ENCODE data around the gene RALBP1.

Gene RALBP1

DNA sequence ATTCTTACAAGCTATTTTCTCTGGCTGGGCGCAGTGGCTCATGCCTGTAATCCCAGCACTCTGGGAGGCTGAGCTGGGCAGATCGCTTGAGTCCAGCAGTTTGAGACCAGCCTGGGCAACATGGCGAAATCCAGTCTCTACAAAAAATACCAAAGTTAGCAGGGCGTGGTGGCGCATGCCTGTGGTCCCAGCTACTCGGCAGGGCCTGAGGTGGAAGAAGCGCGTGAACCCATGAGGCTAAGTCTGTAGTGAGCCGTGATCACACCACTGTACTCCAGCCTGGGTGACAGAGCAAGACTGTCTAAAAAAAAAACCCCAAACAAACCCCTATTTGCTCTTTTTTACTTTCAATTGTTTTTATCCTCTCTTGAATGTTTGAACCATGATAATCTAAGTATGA, 102.0 kb downstream of the RALBP1 start:
- TF ChIP-seq, protein P1, sequence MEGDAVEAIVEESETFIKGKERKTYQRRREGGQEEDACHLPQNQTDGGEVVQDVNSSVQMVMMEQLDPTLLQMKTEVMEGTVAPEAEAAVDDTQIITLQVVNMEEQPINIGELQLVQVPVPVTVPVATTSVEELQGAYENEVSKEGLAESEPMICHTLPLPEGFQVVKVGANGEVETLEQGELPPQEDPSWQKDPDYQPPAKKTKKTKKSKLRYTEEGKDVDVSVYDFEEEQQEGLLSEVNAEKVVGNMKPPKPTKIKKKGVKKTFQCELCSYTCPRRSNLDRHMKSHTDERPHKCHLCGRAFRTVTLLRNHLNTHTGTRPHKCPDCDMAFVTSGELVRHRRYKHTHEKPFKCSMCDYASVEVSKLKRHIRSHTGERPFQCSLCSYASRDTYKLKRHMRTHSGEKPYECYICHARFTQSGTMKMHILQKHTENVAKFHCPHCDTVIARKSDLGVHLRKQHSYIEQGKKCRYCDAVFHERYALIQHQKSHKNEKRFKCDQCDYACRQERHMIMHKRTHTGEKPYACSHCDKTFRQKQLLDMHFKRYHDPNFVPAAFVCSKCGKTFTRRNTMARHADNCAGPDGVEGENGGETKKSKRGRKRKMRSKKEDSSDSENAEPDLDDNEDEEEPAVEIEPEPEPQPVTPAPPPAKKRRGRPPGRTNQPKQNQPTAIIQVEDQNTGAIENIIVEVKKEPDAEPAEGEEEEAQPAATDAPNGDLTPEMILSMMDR (IDR thresholded peaks at IDR 0.05; ENCODE audit: low read depth, low read length) = no peak
- DNase-seq (ENCODE audit: low read depth in 2 of 2) = no peak
- H3K4me3 ChIP-seq (replicated peaks in 1 of 2; ENCODE audit: low read depth in 2 of 2, low read length in 2 of 2) = no peak overlapping the region

DNA sequence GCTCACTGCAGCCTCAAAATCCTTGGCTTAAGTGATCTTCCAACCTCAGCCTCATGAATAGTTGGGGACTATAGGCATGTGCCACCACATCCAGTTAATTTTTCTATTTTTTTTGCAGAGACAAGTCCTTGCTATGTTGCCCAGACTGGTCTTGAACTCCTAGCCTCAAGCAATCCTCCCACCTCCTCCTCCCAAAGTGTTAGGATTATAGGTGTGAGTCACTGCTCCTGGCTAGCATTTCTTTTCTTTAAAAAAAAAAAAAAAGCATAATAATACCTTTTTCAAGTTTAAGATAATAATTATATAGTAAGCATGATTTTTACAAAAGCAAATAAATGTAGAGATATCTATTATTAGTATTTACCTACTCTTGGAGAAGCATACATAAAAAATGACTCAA, 103.0 kb downstream of the RALBP1 start:
- TF ChIP-seq, protein P1 (IDR thresholded peaks at IDR 0.05; ENCODE audit: low read depth, low read length) = no peak
- DNase-seq (ENCODE audit: low read depth in 2 of 2) = peak in 1 of 2 donors; percentile 31
- H3K4me3 ChIP-seq (replicated peaks in 1 of 2; ENCODE audit: low read depth in 2 of 2, low read length in 2 of 2) = no peak overlapping the region

- no peak overlapping the region for H3K4me3 ChIP-seq (replicated peaks in 1 of 2; ENCODE audit: low read depth in 2 of 2, low read length in 2 of 2)
- TF ChIP-seq, protein P1 (IDR thresholded peaks at IDR 0.05; ENCODE audit: low read depth, low read length) = no peak
- no peak for DNase-seq (ENCODE audit: low read depth in 2 of 2)
Measured at GRCh38 chr18:9581667-9582066, 106.4 kb downstream of the RALBP1 start.

- no peak overlapping the region for H3K4me3 ChIP-seq (replicated peaks in 1 of 2; ENCODE audit: low read depth in 2 of 2, low read length in 2 of 2)
- TF ChIP-seq, protein P1 (IDR thresholded peaks at IDR 0.05; ENCODE audit: low read depth, low read length) = no peak
- no peak for DNase-seq (ENCODE audit: low read depth in 2 of 2)
Measured at GRCh38 chr18:9586814-9587213, 111.5 kb downstream of the RALBP1 start.
